HG03139 (cell line): ENCODE results near the gene CCDC148.
"Not testable (repeated sequence)": the region's sequence is repeated elsewhere in the genome, so short reads cannot be mapped to it uniquely, and the experiment has no call there.

Source experiments
- ATAC-seq: cut with Tn5 transposase; IDR thresholded peaks from one replicate; pipeline ENCODE4 v1.9.1; 2021; ENCODE audit not compliant: unreplicated experiment

The CCDC148 gene

DNA sequence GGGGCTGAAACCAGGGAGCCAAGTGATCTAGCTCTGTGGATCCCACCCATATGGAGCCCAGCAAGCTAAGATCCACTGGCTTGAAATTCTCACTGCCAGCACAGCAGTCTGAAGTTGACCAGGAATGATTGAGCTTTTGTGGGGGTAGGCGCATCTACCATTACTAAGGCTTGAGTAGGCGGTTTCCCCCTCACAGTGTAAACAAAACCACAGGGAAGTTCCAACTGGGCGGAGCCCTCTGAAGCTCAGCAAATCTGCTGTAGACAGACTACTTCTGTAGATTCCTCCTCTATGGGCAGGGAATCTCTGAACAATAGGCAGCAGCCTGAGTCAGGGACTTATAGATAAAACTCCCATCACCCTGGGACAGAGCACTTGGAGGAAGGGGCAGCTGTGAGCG, 96.7 kb downstream of the CCDC148 start:
- no peak for ATAC-seq

DNA sequence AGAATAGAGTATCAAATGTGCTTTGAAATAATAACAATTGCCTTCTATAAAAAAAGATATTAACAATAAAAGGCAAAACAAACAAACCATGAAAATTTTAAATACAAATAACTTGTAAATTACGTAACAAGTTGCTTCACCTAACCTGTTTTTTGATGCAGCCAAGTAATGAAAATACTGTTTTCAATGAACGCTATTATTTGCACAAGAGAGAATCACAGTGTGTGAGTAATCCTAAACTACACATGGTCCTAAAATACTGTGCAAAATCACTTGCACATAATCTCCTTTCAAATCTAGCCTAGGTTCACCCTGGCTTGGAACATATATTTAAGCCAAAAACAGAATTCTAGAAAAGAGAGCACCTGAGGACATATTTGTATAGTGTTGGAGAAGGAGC, 98.9 kb downstream of the CCDC148 start:
- ATAC-seq, result no peak

DNA sequence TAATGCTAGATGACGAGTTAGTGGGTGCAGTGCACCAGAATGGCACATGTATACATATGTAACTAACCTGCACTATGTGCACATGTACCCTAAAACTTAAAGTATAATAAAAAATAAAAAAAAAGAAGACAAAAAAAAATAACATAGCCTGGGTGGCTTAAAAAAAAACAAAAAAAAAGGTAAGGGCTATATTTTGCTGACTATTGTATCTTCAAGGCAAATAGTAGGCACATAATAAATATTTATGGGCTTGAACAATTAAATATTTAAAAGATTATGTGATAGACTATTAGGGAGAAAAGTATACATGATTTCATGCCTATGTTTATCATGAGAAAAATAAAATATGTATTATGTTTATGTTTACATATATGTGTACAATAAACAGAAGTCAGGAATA, 99.4 kb downstream of the CCDC148 start:
- ATAC-seq, result no peak

DNA sequence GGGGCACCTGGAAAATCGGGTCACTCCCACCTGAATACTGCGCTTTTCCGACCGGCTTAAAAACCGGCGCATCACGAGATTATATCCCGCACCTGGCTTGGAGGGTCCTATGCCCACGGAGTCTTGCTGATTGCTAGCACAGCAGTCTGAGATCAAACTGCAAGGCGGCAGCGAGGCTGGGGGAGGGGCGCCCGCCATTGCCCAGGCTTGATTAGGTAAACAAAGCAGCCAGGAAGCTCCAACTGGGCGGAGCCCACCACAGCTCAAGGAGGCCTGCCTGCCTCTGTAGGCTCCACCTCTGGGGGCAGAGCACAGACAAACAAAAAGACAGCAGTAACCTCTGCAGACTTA, 105.1 kb downstream of the CCDC148 start:
- ATAC-seq, result not testable (repeated sequence)

DNA sequence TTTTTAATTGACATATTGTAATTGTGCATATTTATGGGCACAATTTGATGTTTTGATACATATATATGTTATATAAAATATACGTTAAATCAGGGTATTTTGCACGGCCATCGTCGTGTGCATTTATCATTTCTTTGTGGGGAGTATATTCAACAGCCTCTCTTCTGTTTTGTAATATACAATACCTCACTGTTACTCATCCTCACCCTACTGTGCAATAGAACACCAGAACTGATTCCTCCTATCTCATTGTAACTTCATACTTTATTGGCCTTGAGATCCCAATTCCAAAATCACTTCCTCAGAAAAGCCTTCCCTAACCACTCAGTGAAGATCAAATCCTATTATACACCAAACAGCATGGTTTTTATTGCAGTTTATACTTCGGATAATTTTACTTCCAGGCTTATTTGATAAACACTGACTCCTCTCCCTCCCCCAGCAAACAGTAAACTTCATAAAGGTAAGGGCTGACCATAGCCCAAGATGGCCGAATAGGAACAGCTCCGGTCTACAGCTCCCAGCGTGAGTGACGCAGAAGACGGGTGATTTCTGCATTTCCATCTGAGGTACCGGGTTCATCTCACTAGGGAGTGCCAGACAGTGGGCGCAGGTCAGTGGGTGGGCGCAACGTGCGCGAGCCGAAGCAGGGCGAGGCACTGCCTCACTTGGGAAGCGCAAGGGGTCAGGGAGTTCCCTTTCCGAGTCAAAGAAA, 105.6 kb downstream of the CCDC148 start:
- ATAC-seq, result not testable (repeated sequence)

DNA sequence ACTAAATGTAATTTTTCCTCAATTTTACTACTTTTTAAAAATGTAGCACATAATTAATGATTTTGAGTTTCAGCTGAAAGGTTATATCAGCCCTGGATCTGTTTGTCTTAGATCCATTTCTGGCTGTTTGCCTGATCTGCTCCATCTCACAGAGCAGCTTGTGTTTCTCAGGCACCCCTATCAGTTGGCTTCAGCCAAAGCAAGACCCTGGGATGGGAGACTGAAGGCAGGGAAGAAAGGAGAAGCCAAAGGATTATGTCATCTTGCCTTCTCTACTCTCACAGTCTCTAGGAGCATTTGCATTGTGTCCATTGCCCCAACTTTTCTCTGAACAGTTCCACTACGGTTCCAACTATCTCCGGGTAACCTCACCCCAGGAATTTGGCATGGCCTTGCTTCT, 110.5 kb downstream of the CCDC148 start:
- ATAC-seq, result no peak

DNA sequence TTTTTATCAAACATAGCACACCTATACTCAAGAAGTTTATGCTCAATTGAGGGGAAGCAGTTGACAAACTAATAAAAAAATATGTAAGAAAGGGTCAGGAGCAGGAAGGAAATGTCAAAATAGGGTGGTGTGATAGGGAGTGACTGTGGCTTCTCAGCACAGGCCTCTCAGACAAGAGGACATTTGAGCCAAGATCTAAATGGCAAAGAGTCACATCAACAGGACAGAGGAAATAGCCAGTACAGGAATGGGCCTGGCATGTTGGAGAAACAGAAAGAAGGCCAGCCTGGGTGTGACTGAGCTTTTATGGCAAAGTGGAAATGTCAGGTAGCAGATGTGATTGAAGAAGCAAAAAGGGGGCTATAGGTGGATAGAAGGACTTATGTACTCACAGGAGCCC, 117.0 kb downstream of the CCDC148 start:
- no peak for ATAC-seq

DNA sequence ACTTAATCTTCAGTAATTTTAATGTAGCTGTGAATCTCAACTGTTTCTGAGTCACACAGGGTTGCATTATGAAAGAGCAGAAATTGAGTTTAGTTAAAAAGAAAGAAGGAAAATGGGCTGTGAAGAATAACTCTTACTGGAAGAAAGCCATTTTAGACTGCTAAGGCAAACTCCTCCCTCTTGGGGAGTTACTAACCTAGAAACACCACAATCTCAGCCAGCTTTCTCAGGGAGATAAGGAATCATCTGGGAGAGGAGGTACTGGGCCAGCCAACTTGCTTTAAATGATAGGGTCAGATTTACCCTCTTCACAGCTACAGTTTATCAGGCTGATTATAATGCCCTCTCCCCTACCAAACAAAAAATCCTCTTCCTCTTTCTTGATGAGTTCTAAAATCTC, 119.5 kb downstream of the CCDC148 start:
- ATAC-seq, result no peak

DNA sequence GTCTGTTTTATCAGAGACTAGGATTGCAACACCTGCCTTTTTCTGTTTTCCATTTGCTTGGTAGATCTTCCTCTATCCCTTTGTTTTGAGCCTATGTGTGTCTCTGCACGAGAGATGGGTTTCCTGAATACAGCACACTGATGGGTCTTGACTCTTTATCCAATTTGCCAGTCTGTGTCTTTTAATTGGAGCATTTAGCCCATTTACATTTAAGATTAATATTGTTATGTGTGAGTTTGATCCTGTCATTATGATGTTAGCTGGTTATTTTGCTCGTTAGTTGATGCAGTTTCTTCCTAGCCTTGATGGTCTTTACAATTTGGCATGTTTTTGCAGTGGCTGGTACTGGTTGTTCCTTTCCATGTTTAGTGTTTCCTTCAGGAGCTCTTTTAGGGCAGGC, 124.8 kb downstream of the CCDC148 start:
- ATAC-seq, result not testable (repeated sequence)

DNA sequence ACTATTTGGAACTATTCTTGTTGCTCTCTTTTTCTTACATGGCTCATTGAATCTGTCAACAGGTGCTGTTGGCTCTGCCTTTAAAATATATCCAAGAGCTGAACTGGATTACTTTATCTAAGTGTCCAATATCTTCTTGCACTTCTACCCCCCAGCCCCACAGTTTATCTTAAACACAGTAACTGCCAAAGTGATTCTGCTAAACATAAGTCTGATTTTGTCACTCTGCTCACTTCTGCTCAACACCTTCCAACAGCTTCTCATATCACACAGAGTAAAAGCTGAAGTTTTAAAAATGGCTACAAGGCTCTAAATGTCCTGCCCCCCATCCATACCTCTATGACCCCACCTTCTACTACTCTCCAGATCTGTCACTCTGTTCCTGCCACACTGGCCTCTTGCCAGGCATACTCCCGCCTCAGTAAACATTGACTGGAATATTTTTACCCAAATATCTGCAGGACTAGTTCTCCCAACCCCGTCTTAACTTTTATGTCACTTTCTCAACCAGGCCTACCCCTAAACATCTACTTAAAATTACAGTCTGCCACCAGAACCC, 130.7 kb downstream of the CCDC148 start:
- ATAC-seq, result no peak

DNA sequence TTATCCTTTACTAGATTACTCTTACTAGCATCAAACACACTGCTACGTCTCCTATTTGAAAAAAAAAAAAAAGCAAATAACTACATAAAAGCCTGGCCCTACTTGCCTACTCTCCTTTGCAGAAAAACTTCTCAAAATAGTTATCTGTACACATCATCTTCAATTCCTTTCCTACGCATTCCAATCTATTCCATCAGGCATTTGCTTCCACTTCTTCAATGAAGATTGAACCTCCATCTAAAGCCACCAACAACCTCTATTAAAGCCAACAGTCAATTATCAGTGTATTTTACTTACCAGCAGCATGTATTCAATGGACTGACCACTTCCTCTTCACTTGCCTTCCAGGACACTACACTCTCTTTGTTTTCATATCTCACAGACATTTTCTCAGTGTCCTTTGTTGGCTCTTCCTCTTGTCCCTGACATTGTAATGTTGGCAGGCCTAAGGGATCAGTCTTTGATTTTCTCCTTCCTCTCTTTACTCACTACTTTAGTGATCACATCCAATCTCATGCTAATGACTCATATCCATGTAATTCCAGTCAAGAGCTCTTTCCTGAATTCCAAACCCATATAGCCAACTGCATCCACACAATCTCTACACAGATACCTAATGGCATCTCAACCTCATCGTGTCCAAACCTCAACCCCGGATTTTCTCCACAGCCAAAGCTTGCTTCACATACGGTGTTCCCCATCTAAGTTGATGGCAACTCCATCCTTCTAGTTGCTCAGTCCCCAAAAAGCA, 131.3 kb downstream of the CCDC148 start:
- no peak for ATAC-seq

DNA sequence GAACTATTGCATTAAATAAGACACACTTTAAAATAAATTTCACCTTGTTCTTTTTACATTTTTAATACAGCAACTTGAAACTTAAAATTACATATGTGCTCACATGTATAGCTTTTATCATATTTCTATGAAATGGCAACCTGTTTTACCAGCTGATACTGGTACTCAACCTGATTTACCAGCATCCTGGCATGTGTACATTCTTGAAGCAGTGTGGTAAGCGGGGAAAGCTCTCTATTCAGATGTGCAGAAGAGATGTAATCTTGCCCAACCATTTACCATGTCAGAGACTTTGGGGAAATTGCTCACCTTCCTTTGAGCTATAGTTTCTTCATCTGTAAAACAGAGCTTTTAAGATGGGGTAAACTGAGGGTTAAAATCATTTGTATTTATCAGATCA, 133.2 kb downstream of the CCDC148 start:
- no peak for ATAC-seq

DNA sequence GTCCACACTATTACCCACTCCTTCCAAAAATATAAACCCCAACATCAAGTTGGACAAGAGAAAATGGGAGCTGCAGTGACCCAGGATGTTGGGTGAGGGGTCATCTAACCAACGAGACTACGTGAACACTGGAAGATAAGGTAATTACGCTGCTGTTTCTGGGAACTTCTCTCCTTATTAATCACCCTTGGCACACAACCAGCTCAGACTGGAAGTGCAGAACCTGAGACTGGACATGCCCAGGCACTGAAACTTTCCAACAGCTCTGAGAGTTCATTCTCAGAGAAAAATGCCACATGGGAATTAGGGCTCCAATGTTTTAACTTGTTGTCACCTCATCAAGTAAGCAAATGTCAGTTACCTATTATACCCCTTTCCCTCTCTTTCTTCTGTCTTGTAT, 135.3 kb downstream of the CCDC148 start:
- no peak for ATAC-seq

DNA sequence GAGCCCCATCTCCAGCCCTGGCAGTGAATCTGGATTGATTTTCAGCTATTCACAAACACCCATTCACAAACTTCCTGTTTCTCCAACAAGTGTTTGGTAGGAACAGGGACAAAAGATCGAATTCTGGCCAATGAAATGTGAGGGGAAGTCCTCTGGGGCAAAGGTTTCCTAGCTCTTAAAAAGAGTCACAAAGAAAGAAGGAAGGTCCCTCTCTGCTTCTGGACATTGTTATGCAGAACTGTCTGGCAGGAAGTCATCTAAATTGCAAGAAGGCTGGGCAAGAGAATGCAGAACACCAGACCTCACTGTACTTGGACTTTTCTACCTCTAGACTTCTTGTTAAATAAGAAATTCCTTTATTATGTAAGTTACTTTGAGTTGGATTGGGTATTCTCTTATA, 137.3 kb downstream of the CCDC148 start:
- no peak for ATAC-seq

DNA sequence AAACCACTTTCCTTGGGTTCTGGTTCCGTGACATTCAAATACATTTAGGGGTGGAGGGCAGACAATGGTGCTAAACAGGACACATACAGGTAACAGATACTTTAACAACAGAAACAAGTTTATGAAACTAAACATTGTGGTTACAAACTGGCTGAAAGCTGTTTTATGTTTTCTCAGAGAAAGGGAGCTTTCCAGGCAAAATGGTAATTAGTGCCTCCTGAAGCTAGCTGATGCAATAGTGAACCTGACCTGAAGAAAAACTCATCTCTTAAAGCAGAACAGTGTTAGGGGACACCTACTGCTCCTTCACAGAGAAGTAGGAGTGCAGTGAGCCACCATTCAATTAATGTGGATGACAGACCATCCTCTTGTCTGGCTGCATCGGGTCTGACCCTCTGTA, 138.9 kb downstream of the CCDC148 start:
- no peak for ATAC-seq

DNA sequence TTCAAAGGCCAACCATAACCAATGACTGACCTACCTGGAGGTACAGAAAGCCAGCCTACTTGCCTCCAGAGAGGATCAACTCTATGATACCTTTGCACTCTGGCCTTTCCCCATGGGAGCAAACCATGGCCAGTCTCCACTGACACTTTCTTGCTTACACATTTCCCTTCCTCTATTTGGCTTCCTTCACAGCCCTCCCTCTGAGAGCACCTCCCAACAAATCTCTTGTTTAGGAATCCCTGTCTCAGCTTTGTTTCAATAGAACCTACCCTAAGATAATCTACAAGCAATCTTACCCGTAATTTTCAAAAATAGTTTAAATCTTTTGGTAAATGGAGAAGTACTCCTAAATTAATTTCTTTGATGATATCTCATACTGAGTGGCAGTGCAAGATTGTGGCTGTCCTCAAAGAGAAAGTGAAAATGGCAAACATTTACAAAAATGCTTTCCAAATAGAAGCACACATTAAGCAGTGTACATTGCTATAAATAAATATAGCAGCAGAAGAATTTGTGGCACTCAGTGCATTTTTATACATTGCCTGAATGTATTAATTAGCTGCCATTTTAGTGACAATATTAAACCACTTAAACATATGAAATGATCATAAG, 140.6 kb downstream of the CCDC148 start:
- ATAC-seq, result no peak

DNA sequence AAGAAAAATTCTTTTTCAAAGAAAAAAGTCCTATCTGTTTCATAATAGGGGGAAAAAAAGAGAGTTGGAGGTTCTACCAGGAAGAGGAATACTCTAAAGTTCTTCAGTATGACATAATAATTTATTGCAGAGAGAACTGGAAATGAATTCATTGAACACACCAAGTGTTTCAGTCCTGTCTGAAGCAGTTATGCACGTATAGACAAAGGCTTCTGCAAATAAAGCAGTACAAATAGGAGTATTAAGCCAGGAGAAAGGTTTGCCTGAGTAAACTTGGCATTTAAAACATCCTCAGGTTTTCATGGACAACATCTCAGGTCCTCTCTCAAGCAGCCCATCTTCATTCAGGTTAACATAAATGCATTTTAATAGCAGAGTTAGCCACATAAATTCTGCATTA, 141.6 kb downstream of the CCDC148 start:
- ATAC-seq, result no peak

DNA sequence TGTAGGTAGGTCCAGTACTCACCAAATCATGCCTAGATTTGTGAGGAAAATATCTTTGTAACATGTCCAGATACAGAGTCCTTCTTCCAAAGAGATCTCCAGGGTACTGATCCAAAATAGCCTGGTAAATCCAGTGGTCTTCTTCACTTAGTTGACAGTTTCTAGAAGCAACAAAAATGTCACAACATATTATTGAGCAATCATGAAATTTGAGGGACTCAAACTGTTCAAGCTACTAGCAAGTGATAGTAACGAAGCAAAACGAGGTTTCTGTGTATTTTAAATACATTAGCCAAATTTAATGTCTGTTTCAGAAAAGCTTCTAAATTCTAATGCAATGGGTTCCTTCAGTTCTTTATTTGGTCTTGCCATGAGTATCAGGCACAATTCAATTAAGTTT, 142.8 kb downstream of the CCDC148 start:
- ATAC-seq, result no peak

DNA sequence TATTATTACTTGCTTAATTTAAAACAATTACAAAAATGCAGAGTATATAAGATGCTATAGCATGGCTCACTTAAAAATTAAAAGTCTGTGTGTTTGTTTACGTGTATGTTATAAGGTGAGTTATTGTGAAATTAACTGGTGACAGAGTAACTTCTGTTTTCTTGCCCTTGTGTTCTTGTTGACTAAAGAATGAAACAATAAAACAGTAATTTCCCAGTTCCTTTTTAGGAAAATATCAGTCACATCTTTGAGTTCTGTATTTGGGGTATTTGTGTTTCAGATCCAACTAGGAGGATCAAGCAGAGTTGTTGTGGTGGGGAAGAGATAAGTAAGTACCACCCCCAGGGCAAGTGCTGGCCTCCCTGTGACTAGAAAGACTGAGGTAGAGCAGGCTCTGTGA, 143.6 kb downstream of the CCDC148 start:
- ATAC-seq, result no peak

DNA sequence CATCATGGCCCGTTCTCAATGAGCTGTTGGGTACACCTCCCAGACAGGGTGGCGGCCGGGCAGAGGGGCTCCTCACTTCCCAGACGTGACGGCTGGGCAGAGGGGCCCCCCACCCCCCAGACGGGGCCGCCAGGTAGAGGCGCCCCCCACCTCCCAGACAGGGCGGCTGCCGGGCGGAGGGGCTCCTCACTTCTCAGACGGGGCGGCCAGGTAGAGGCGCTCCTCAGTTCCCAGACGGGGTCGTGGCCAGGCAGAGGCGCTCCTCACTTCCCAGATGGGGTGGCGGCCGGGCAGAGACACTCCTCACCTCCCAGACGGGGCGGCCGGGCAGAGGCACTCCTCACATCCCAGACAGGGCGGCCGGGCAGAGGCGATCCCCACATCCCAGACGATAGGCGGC, 146.1 kb downstream of the CCDC148 start:
- not testable (repeated sequence) for ATAC-seq

DNA sequence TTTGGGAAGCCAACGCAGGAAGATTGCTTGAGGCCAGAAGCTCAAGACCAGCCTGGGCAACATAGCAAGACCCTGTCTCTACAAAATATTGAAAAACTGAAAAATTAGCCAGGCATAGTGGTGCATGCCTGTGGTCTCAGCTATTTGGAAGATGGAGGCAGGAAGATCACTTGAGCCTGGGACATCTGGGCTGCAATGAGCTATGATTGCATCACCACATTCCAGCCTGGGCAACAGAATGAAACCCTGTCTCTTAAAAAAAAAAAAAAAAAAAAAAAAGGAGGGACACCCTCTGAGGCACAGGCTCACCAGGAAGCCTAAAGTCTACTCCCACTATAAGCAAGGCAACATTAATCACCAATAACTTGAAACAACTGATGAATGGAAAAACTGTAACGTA, 151.1 kb downstream of the CCDC148 start:
- ATAC-seq, result no peak

DNA sequence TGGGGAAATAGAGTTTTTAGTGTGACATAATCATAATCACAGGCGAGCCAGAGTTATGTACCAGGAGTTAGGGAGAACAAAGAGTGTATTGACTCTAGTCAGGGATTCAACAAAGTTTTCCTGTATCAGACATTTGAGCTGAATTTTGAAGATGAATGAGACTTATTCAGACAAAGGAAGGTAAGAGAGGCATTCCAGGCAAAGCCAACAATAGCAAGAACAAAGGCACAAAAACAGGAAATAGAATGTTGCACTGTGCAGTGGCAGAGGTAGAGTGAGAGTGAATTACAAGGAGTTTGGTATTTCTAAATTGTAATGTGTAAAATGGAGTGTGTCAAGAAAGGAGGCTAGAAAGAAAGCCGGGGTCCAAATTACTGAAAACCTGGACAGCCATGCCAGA, 156.2 kb downstream of the CCDC148 start:
- no peak for ATAC-seq
